Suprapubic skin (tissue), 3 donors: Measurements from ENCODE around the gene CBLC.

ENCODE experiments used
- CTCF ChIP-seq, 2 donors: fragments of 200-600 bp in 1 of 2; fragments of 450-650 bp in 1 of 2; sonication (generic) in 1 of 2; IDR thresholded peaks; one replicate each; pipeline ENCODE4 v1.5.1; 2016 to 2019; ENCODE audit warnings: antibody characterized with exemption in 2 of 2, mild to moderate bottlenecking in 1 of 2, moderate library complexity in 1 of 2
- EP300 ChIP-seq: sonication (generic); formaldehyde crosslinking; IDR thresholded peaks from one replicate; pipeline ENCODE4 v1.6.1; 2017; ENCODE audit warnings: antibody characterized with exemption
- POLR2A ChIP-seq, 2 donors: fragments of 450-650 bp; IDR thresholded peaks; one replicate each; pipeline ENCODE4 v1.6.1; 2017; ENCODE audit warnings: antibody characterized with exemption in 2 of 2, mild to moderate bottlenecking in 2 of 2, moderate library complexity in 2 of 2

- TF ChIP-seq CTCF (IDR thresholded peaks at IDR 0.05) = no peak
- TF ChIP-seq POLR2A (IDR thresholded peaks at IDR 0.05) = no peak
- no peak for TF ChIP-seq EP300
These were observed 31.1 kb upstream of the CBLC start for GRCh38 chr19:44746616-44746945.
